Ramos (cell line): ENCODE results near the gene FAM149A.

ENCODE experiments used
- in situ Hi-C: fragments of 300-500 bp; cut with MboI; formaldehyde crosslinking; loops from one replicate; pipeline ENCODE4 v1.14.3; 2022; ENCODE audit warnings: low sequenced_read_pairs; ENCODE audit not compliant: unreplicated experiment

FAM149A gene

DNA sequence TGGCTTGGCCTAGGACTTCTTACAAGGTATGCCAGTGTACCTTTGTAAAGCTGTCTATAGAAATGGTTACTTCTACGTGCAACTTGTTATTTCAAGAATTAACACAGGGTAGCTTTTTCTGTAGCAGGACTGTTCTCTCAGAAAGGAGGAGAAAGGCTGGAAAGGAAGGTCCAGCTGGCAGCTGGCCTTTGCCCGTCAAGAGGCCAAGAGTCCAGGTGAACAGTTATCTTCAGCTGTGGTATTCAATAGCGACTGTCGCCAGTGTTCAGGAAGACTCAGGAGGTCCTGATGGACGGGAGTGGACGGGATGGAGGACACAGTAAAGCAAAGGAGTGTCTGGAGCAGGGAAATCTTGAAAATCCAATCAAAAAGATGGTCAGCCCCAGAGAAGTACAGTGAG, 91.6 kb downstream of the FAM149A start:
- in situ Hi-C loops: no loop called here

DNA sequence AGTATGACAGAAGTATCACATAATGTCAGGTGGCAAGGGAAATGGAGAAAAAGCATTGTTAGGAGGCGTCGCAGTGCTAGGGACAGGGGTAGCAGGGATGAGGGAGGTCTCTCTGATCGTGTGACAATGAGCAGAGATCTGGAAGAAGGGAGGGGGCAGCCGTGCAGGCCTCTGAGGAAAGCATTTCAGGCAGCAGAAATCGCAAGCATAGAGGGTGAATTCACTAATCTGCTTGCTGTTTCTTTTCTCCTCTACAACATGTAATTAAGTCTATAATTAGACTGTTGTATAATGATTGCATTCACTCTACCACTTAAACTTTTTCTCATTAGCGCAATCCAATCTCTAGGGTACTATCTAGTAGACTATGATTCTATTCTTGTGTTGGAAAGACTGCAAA, 96.0 kb downstream of the FAM149A start:
- in situ Hi-C loops: no loop called here

DNA sequence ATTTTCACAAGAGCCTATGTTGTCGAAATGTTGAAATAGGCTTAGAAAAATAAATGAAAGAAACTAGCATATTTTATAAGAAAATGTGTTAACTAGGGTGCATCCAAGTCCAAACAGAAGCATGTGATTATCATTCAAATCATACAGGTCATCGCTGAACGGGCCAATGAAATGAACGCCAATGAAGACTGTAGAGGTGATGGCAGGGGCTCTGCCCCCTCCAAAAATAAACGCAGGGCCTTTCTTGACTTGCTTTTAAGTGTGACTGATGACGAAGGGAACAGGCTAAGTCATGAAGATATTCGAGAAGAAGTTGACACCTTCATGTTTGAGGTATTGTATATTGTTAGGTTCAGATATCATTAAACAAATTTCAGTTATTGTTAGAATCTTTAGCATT, 96.5 kb downstream of the FAM149A start:
- in situ Hi-C loops: no loop called here

DNA sequence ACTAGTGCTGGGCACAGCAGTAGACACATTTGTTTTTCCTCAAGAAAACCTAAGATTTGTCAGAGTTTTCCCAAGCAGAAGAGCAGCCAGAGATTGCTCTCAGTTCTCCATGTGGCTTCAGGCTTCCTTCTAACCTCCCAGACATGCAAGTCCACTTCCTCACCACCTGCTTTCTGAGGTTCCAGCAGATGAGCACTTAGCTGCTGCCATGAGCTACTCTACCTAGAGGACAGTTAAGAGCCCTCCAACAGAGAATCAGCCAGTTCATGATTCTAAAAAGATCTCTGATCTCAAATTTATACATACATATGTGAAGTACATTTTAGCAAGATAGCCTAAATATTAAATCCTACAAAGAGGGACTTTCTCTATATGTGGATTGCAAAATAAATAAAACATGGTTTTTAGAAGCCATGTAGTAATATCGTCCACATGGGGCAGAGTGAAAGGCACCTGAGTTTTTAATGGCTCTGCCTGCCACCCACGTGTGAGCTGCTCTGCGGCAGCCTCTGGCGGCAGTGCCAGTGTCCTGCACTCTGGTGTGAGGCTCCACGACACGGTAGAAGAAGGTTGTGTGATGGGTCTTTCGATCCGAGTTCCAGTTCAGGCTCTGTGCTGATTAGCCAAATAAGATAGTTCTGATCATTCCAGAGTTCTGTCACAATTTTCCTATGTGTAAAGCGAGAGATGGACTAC, 97.2 kb downstream of the FAM149A start:
- in situ Hi-C loops: no loop called here

DNA sequence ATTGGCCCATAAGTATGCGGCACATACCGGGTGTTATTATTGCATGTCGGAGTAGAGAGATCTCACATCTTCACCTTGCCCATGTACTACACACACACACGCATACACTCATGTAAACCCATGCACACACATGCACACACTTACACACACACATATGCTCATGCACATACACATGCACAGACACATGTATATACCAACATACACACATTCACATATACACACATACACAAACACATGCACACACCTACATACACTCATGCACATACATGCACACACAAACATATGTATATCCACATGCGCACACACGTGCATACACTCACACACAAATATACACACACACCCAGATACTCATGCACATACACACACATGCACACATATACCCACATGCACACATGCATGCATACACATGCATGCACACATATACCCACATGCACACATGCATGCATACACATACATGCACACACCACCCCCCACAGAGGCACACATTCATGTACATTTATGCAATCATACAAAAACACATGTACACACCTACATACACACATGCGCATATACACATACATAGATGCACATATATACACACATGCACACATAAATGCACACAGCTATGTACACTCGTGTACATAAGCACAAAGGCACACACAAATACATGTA, 98.1 kb downstream of the FAM149A start:
- in situ Hi-C loops: no loop called here

DNA sequence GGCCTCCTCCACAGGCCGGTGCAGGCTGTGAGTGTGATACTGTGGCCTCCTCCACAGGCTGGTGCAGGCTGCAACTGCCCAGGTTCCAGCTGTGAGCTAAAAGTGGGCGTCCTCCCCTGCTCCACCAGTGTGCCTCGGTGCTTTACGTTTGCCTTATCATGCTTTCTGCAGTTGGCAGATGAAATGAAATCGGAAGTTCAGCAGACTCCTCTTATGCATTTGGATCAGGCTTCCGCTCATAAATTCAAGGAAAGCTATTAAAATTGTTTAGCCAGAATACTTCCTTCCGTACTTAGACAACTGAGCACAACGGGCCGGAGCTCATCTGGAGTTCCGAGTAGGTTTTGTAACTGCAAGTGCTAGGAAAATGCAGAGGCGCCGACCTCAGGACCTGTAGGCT, 98.9 kb downstream of the FAM149A start:
- in situ Hi-C loops: no loop called here

DNA sequence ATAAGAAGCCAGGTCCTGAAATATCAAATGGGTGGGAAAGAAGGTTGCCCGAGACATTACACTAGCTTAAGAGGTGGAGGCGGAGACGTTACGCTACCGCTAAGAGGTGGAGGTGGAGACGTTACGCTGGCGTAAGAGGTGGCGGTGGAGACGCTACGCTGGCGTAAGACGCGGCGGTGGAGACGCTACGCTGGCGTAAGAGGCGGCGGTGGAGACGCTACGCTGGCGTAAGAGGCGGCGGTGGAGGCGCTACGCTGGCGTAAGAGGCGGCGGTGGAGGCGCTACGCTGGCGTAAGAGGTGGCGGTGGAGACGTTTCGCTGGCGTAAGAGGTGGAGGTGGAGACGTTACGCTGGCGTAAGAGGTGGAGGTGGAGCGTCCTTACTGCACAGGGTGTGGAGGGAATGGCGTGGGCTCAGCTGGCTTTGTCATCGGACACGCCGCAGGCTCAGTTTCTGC, 99.6 kb downstream of the FAM149A start:
- in situ Hi-C loops: no loop called here

DNA sequence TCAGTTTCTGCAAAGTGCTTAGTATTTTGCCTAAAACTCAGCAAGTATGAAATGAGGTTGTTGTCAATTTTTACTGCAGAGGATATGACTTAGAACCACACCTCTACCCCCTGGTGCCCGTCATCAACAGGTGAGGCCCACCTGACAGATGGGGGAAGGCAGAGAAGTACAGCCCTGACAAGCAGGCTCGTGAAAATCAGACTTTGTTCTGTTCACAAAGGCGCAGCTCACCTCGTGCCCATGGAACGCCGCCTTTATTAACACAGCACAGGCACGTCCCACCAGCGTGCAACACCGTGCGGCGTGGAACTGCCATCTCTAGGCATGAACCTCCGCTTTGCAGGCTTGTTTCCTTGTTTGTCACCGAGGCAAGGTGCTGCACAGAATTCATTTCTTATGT, 100.2 kb downstream of the FAM149A start:
- in situ Hi-C loops: no loop called here

DNA sequence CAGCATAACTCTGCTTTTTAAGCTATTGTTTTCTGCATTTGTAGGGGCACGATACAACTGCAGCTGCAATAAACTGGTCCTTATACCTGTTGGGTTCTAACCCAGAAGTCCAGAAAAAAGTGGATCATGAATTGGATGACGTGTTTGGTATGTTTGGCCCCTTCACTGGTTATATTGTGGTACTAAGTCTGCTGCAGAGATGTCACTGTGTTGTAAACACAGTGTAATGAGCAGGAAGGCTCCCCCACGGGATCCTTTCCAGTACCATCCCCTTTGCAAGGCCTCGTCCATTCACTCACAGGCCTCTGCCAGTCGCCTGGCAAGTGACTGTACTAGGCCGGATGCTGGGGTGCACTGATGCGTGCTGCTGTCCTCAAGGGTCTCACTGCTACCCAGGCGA, 100.7 kb downstream of the FAM149A start:
- in situ Hi-C loops: no loop called here

DNA sequence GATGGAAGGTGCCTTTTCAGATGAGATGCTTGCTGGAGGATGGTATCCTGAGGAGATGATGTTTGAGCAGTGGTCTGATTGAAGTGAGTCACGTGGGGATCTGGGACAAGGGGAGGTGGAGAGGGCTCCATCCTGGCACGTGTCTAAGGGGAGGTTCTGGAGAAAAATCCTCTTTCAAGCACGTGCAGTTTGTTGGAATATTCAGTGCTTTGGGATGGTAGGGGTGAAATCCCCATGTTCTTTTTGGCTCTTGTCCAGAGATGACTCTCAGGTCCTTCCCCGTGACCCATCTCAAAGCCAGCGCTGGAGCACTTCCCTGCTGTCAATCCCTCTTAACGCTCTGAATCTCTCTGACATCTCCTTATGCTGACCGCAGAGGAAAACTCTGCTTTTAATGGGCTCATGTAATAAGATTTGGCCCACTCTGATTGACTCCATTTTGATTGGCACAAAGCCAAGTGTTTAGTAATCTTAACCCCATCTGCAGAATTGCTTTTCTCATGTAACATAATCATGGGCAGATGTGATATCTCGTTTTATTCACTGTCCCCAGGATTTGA, 112.0 kb downstream of the FAM149A start:
- in situ Hi-C loops: no loop called here

DNA sequence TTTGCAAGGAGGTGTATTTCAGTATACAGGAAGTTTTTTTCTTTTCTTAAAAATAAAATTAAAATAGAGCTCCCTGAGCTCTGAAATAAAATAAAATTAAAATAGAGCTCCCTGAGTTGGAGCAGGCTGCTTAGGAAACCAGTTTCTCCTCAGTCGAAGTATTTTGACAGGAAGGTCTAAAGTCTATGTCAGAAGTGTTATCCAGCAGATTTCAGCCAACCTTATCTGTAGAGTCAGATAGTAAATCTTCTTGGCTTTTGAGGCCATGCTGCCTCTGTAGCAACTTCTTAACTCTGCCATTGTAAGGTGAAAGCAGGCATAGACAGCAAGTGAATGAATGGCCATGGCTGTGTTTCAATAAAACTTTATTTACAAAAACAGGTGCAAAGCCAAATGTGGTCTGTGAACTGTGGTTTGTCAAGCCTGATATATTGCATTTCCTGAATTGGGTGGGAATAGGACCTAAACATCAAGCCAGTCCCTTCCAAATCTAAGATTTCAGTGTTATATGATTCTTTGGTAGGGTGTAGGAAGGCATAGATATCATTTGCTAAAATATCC, 113.3 kb downstream of the FAM149A start:
- in situ Hi-C loops: no loop called here

DNA sequence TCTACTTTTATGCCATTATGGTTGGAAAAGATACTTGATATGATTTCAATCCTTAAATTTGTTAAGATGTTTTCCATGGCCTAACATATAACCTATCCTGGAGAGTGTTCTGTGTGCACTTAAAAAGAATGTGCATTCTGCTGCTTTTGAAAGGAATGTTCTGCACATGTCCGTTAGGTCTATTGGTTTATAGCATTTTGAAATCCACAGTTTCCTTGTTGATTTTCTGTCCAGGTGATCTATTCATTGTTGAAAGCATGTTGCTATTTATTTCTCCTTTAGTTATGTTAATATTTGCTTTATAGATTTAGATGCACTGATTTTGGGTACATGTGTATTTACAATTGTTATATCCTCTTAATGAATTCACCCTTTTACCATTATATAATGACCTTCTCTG, 117.1 kb downstream of the FAM149A start:
- in situ Hi-C loops: no loop called here
